DND-41 (cell line): ENCODE results near the gene SLC40A1.

Source experiments
- CTCF ChIP-seq: IDR thresholded peaks from 2 replicates; pipeline ENCODE4 v1.5.1; 2012; ENCODE audit warnings: borderline replicate concordance, low read length, moderate library complexity, mild to moderate bottlenecking; ENCODE audit not compliant: poor library complexity, severe bottlenecking; ENCODE audit errors: extremely low read depth
- EZH2 ChIP-seq: IDR thresholded peaks from 3 replicates; pipeline ENCODE4 v1.6.1; 2012; ENCODE audit warnings: borderline replicate concordance, low read depth, mild to moderate bottlenecking, moderate library complexity, low read length, inconsistent platforms; ENCODE audit not compliant: severe bottlenecking

GRCh38 chr2:189613077-189613636 lies 32.6 kb upstream of the SLC40A1 start:
- no peak for TF ChIP-seq EZH2
- no peak for TF ChIP-seq CTCF
